B cell (primary cell): ENCODE data around the gene USF1.

Experiments
- CTCF ChIP-seq: fragments of 200-600 bp; IDR thresholded peaks from one replicate; pipeline ENCODE4 v1.8.0; 2022; ENCODE audit warnings: antibody characterized with exemption, mild to moderate bottlenecking
- EZH2 ChIP-seq: IDR thresholded peaks from 2 replicates; pipeline ENCODE4 v1.6.1; 2012; ENCODE audit warnings: borderline replicate concordance, low read depth, mild to moderate bottlenecking, moderate library complexity, low read length; ENCODE audit not compliant: insufficient read depth, poor library complexity, severe bottlenecking

DNA sequence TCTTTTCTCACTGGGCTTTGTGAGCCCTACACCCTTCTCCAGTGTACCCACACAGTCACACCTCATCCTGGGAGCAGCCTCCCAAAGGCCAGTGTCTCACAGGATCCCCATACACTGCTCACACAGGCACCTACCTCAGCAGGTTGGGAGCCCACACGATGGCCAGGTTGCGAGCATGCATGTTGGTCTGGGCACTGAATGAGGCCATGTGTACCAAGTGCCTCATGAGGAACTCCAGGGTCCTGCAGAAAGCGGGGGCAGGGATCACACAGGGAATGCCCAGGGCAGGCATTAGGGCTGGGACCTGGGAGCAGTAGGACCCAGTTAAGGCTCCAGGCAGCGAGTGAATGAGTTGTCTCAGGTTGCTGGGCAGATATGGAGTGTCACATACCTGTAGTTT is 8.5 kb upstream of the USF1 start:
- no peak for TF ChIP-seq CTCF
- no peak for TF ChIP-seq EZH2
